Activated CD8-positive, alpha-beta memory T cell treated with anti-CD3 and anti-CD28 coated beads, Interleukin-2, amount 50 U/mL, for 4 hours (primary cell): Measurements from ENCODE around the gene SORCS3.

ENCODE experiments used
- DNase-seq: peaks from one replicate; pipeline ENCODE4 v3.0.0-alpha.2; 2020

SORCS3 gene

DNA sequence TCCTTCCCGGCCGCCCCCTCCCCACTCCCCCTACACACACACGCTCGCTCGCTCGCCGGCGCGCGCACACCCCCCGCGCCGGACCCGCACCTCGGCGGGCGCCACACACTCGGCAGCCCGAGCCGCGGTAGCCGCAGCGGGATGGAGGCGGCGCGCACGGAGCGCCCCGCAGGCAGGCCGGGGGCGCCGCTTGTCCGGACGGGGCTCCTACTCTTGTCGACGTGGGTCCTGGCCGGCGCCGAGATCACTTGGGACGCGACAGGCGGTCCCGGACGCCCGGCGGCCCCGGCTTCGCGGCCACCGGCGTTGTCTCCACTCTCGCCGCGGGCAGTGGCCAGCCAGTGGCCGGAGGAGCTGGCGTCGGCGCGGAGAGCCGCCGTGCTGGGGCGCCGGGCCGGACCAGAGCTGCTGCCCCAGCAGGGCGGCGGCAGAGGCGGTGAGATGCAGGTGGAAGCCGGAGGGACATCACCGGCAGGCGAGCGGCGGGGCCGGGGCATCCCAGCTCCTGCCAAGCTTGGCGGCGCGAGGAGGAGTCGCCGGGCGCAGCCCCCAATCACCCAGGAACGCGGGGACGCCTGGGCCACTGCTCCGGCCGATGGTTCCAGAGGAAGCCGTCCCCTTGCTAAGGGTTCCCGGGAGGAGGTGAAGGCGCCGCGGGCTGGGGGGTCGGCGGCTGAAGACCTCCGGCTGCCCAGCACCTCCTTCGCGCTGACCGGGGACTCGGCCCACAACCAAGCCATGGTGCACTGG lies at the start of gene SORCS3:
Gene SORCS3, plus strand, starts transcription at position 104 of the 750 bp plus-strand sequence.
- no peak for DNase-seq

DNA sequence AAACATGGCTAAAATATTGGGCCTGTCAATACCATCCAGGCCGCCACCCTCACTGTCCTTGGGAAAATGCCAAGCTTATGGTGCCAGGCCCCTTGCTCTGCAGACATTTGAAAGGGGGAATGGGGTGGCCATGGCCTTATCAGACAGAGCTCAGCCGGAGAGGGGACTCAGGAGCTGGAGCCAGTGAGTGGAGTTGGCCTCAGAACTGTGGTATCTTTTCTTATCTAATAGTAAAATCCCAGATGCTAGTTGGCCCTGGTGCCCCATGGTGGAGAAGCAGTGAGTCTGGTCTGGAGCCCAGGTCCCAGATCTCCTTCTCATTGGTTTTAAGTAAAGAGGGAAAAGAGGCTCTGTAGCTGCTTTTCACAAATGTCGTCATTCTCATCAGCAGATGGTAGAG lies 49.6 kb upstream of the SORCS3 start:
- DNase-seq = no peak

DNA sequence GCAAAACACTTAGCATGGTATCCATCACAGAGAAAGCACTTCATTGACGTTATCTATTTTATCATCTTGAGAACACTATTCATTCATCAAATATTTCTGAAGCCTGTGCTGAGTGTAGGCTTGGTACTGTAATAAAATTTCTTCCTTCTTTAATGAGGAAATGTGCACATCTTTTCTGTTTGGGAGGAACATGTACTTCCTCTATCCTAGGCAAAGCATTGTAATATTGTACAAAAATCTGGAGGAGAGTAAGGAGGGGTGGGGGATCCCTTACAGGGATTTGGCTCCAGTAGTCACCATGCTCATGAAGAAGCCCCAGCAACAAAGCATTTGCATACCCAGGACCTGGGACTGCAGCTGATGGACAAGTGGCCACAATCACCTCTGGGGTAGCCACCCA lies 39.9 kb upstream of the SORCS3 start:
- no peak for DNase-seq

DNA sequence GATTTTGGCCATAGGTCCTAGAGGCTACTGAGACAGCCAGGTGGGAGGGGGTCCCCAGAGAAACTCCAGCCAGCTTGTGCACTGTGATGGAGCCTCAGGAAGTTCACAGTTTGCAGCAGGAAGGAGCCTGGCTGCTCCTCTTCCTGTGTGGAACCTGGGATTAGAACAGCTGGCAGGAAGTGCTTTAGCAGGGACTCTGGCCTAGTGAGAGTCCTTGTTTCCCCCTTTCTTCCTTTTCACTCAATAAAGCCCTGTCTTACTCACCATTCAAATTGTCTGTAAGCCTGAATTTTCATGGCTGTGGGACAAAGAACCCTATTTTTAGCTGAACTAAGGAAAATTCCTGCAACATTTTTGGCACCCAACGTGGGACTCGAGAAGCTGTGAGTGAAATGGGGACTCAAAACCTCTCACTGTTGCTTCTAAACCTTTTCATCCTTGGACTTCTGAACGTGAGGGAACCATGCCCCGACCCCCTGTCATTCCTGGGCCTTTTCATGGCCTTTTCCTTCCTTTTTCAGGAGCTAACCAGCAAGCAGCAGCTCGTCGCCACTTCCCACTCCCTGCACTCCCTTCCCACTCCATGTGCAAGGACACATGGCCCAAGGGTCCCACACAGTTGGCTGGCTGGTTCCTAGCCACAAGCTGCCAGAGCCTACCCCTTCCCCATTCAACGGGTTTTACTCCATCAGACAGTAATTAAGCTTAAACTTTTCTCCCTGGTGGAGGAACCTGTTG lies 32.8 kb upstream of the SORCS3 start:
- no peak for DNase-seq

GRCh38 chr10:104612571-104613205 lies 28.4 kb upstream of the SORCS3 start:
- DNase-seq = no peak

DNA sequence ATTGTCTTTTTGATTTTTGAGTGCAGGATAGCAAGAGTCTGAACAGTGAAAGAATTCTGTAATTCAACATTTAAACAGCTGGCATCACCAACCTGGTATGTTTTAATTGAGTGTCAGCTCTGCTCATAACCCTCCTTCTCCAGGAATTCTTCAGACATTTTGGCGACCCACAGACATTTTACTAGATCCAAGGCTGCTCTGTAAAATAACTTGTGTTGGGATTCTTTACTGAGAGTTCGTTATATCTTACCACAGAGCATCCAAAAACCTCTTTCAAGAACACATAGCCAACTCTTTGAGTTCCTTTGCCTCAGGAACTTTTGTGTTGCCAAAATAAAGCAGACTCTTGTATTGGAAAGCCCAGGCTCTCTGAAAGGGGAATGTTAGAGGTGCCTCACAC lies 27.7 kb upstream of the SORCS3 start:
- no peak for DNase-seq

GRCh38 chr10:104614245-104614831 lies 26.8 kb upstream of the SORCS3 start:
- DNase-seq = no peak

DNA sequence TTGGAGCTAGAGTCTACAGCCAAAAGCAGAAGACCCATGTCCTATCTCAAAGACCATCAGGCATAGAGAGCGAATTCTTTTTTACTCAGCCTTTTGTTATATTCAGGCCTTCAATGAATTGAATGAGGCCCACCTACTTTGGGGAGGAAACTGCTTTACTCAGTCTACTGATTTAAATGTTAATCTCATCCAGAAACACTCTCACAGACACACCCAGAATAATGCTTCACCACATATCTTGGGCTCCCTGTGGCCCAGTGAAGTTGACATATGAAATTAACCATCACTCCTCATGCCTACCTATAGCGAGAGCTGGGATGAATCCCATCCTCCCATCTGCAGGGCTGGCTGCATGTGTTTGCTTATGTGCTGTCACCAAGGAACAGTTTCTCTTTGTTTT lies 26.0 kb upstream of the SORCS3 start:
- DNase-seq = no peak

- DNase-seq = no peak
Observed at GRCh38 chr10:104617831-104618230, 23.3 kb upstream of the SORCS3 start.

DNA sequence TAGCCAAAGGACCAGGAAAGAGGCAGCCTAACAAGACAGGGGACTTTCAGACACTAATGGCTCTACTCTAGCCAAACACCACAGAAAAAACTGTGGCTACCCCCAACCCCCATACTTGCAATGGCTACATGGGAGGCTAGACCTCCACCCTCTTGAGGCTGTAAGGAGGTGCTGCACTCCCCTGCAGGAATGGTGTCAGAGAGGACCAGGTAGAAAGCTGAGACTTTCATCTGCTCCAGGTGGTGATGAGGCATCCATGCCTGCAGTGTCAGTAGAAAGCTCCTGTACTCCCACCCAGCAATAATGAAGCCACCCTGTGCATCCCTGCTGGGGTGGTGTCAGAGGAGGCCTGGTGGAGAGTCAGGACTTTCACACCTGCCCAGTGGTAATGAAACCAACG lies 18.9 kb upstream of the SORCS3 start:
- no peak for DNase-seq

- DNase-seq = no peak
Observed at GRCh38 chr10:104622598-104623209, 18.4 kb upstream of the SORCS3 start.

DNA sequence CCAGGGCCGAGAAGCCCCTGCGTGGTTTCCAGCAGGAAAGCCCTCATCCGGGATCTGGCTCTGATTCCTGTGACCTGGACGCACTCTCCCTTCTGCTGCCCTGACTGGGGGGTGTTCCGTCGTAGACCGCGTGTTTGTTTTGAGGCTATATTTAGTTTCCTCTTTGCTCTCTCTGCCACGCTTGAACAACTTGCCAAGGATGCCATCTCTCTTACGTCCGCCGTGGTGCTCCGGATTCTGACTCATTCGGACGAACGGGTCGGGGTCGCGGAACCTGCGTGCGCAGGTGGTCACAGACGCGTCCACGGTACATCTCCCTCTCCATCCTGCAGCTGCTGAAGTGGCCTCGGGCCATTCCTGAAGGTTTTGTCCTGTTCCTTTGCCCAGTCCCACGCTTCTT lies 10.4 kb upstream of the SORCS3 start:
- no peak for DNase-seq

DNA sequence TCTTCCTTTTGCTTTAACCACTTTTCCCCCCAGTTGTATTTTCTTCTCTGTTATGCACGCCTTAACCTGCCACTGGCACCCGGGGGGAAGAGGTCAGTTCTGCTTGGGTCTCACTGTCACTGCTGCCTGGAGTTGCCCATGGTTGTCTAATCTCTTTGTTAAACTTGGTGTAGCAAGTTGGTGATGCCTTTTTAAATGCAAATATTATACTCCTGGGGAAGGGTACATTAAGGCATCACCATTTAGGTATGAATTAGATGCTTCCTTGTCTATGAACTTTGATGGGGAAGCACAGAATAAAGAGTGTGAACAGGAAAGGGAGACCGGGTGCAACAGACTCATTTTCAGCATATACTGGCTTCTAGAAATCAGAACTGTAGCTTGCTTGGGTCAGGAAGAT lies 9.1 kb upstream of the SORCS3 start:
- no peak for DNase-seq

- DNase-seq = no peak
Observed at GRCh38 chr10:104638861-104639589, 2.1 kb upstream of the SORCS3 start.

GRCh38 chr10:104639590-104640338 lies 1.3 kb upstream of the SORCS3 start:
- no peak for DNase-seq

GRCh38 chr10:104640339-104641186 lies 527 bp upstream of the SORCS3 start:
- no peak for DNase-seq

GRCh38 chr10:104641937-104642657 lies 1.0 kb downstream of the SORCS3 start:
- no peak for DNase-seq

DNA sequence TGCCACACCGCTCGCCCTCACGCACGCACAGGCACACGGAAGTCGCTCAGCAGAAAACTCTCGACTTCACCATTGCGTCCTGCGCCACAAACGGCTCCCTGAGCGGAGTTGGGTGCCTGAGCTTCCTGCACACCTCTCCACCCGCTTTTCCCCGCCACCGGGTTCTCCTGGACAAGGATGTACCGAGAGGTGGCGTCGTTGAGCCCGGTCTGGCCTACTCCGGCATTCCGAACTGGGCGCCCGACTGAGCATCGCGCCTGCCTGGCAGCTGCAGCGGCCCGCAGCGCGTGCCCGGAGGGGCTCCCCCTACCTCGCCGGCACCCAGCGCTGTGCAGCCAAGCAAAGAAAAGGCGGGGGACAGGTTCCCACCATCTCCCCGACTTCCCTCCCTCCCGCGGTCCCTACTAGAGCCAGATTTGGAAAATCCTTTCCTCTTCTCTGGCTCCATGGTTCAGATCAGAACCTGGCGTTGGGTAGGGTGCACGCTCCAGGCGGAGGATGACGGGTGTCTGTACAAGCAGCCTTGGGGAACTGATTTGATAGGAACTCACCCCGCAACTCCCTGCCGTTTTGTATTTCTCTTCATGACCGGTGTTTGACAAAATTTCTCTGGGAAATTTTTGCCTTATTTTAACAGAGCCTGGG lies 1.7 kb downstream of the SORCS3 start:
- no peak for DNase-seq

- no peak for DNase-seq
Observed at GRCh38 chr10:104643303-104643663, 2.2 kb downstream of the SORCS3 start.

DNA sequence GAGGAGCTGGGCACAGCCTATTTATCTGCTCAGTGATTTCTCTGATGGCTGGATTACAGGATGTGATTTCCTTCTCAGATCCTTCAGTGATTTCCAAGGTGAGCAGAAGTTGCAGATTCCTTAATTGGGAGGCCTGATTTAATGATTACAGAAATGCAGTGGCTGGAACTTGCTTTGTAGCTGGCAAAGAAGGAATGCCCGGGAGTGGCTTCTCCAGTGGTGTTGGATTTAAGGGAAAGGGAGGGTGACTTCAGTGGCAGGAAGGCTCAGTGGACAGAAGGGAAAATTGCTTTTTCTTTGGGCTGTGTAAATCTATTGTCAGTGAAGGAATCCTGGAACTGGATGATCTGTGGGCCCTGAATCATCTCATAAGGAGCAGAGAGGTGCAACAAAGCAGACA lies 5.1 kb downstream of the SORCS3 start:
- no peak for DNase-seq
